ENCODE measurements around the gene HMGN5. TPM values are rescaled to one million over a fixed set of nuclear protein-coding genes. Genes with fewer than 3 reads are reported as not detected.
A peak's percentile ranks its signal among the peaks of the same experiment; 100 is the strongest.

The HMGN5 gene
- total and polyA plus RNA-seq, 4 donors, result 5.3 to 12.0 (median 5.8) TPM

GRCh38 chrX:81206476-81206875 lies 4.8 kb upstream of the HMGN5 start:
- H3K9ac ChIP-seq (ENCODE audit: insufficient read depth in 1 of 2, low read length in 2 of 2), result no peak overlapping the region
- no peak for ATAC-seq (ENCODE audit: insufficient read depth, low FRiP score)
- no peak overlapping the region for H3K4me3 ChIP-seq
- peaks cover 0 to 2% (median 0%) of the 10 kb centered on the region in 5 donors for H3K4me1 ChIP-seq (ENCODE audit: control insufficient read depth in 5 of 5, insufficient read depth in 5 of 5, low read length in 5 of 5)
- 14 to 21% methylated on average over 1 of the region's 1 CpG for WGBS, 2 donors
- TF ChIP-seq CTCF (IDR thresholded peaks at IDR 0.05; ENCODE audit: control extremely low read depth, extremely low read depth), result no peak
- no peaks in the 10 kb centered on the region for H3K27me3 ChIP-seq (ENCODE audit: control insufficient read depth in 3 of 3, insufficient read depth in 3 of 3, low read length in 2 of 3)
- no peaks in the 10 kb centered on the region for H3K9me3 ChIP-seq (ENCODE audit: control insufficient read depth in 4 of 4, insufficient read depth in 3 of 4, low read length in 3 of 4)
- H3K27ac ChIP-seq (ENCODE audit: low read depth in 1 of 2, low read length in 1 of 2), result no peak overlapping the region
- no peak for DNase-seq
- H3K36me3 ChIP-seq (ENCODE audit: control insufficient read depth in 4 of 4, insufficient read depth in 4 of 4, low read length in 4 of 4), result peaks cover 0 to 3% (median 0%) of the 10 kb centered on the region in 4 donors

GRCh38 chrX:81205551-81205950 lies 3.8 kb upstream of the HMGN5 start:
- DNase-seq (no peak), ATAC-seq (ENCODE audit: insufficient read depth, low FRiP score) (no peak)
- no peak overlapping the region for H3K4me3 ChIP-seq
- H3K36me3 ChIP-seq (ENCODE audit: control insufficient read depth in 4 of 4, insufficient read depth in 4 of 4, low read length in 4 of 4), result peaks cover 0 to 3% (median 0%) of the 10 kb centered on the region in 4 donors
- no peaks in the 10 kb centered on the region for H3K27me3 ChIP-seq (ENCODE audit: control insufficient read depth in 3 of 3, insufficient read depth in 3 of 3, low read length in 2 of 3)
- no peaks in the 10 kb centered on the region for H3K9me3 ChIP-seq (ENCODE audit: control insufficient read depth in 4 of 4, insufficient read depth in 3 of 4, low read length in 3 of 4)
- 77 to 81% methylated on average over 2 of the region's 2 CpGs for WGBS, 2 donors
- H3K4me1 ChIP-seq (ENCODE audit: control insufficient read depth in 5 of 5, insufficient read depth in 5 of 5, low read length in 5 of 5), result peaks cover 0 to 2% (median 0%) of the 10 kb centered on the region in 5 donors
- H3K27ac ChIP-seq (ENCODE audit: low read depth in 1 of 2, low read length in 1 of 2), result no peak overlapping the region
- TF ChIP-seq CTCF (IDR thresholded peaks at IDR 0.05; ENCODE audit: control extremely low read depth, extremely low read depth), result no peak
- no peak overlapping the region for H3K9ac ChIP-seq (ENCODE audit: insufficient read depth in 1 of 2, low read length in 2 of 2)

- TF ChIP-seq CTCF (IDR thresholded peaks at IDR 0.05; ENCODE audit: control extremely low read depth, extremely low read depth), result no peak
- Histone ChIP-seq H3K36me3 (ENCODE audit: control insufficient read depth in 4 of 4, insufficient read depth in 4 of 4, low read length in 4 of 4) (no peaks in the 10 kb centered on the region), H3K4me1 (ENCODE audit: control insufficient read depth in 5 of 5, insufficient read depth in 5 of 5, low read length in 5 of 5) (peaks cover 0 to 2% (median 0%) of the 10 kb centered on the region in 5 donors), H3K27me3 (ENCODE audit: control insufficient read depth in 3 of 3, insufficient read depth in 3 of 3, low read length in 2 of 3) (no peaks in the 10 kb centered on the region), H3K9me3 (ENCODE audit: control insufficient read depth in 4 of 4, insufficient read depth in 3 of 4, low read length in 3 of 4) (no peaks in the 10 kb centered on the region), H3K9ac (ENCODE audit: insufficient read depth in 1 of 2, low read length in 2 of 2) (peak overlapping the region; percentile 89 to 96), H3K4me3 (no peak overlapping the region), H3K27ac (ENCODE audit: low read depth in 1 of 2, low read length in 1 of 2) (no peak overlapping the region)
- ATAC-seq (ENCODE audit: insufficient read depth, low FRiP score), result no peak
- no peak for DNase-seq
- 0 to 37% methylated on average over 1 of the region's 1 CpG for WGBS, 2 donors
These were observed 1.2 kb upstream of the HMGN5 start for GRCh38 chrX:81202943-81203342.

- 0 to 26% methylated on average over 8 of the region's 8 CpGs for WGBS, 2 donors
These were observed 725 bp upstream of the HMGN5 start for GRCh38 chrX:81202456-81202819.

More at GRCh38 chrX:81202456-81202819, 725 bp upstream of the HMGN5 start:
- Histone ChIP-seq H3K4me1 (ENCODE audit: control insufficient read depth in 5 of 5, insufficient read depth in 5 of 5, low read length in 5 of 5) (peaks cover 0 to 2% (median 0%) of the 10 kb centered on the region in 5 donors), H3K27me3 (ENCODE audit: control insufficient read depth in 3 of 3, insufficient read depth in 3 of 3, low read length in 2 of 3) (no peaks in the 10 kb centered on the region), H3K27ac (ENCODE audit: low read depth in 1 of 2, low read length in 1 of 2) (peak overlapping the region; percentile 56 to 86), H3K36me3 (ENCODE audit: control insufficient read depth in 4 of 4, insufficient read depth in 4 of 4, low read length in 4 of 4) (no peaks in the 10 kb centered on the region), H3K9ac (ENCODE audit: insufficient read depth in 1 of 2, low read length in 2 of 2) (peak overlapping the region; percentile 89 to 96), H3K9me3 (ENCODE audit: control insufficient read depth in 4 of 4, insufficient read depth in 3 of 4, low read length in 3 of 4) (no peaks in the 10 kb centered on the region), H3K4me3 (peak overlapping the region; percentile 70)
- ATAC-seq (ENCODE audit: insufficient read depth, low FRiP score), result no peak
- TF ChIP-seq CTCF (IDR thresholded peaks at IDR 0.05; ENCODE audit: control extremely low read depth, extremely low read depth), result no peak
- DNase-seq, result peak in 2 of 3 donors; percentile 26 to 56

Measured in lung (tissue), 12 donors.